GM19397 (cell line): ENCODE results near the gene NDUFV3.
"Not testable (repeated sequence)": the region's sequence is repeated elsewhere in the genome, so short reads cannot be mapped to it uniquely, and the experiment has no call there.

ENCODE experiments used
- ATAC-seq: cut with Tn5 transposase; IDR thresholded peaks from one replicate; pipeline ENCODE4 v1.9.1; 2021; ENCODE audit warnings: mild to moderate bottlenecking, moderate library complexity; ENCODE audit not compliant: unreplicated experiment

NDUFV3 gene

GRCh38 chr21:42892931-42893755 lies at the start of gene NDUFV3:
Gene NDUFV3 (plus strand): TSS chr21:42893309. CDS start chr21:42893334, 25 bp downstream.
- ATAC-seq: peak; percentile 94

GRCh38 chr21:42844411-42845113 lies 48.5 kb upstream of the NDUFV3 start:
- ATAC-seq: no peak

GRCh38 chr21:42845296-42845965 lies 47.7 kb upstream of the NDUFV3 start:
- ATAC-seq: no peak

- ATAC-seq: no peak
These were observed 46.9 kb upstream of the NDUFV3 start for GRCh38 chr21:42846221-42846620.

- no peak for ATAC-seq
These were observed 45.9 kb upstream of the NDUFV3 start for GRCh38 chr21:42847051-42847707.

GRCh38 chr21:42847726-42848125 lies 45.4 kb upstream of the NDUFV3 start:
- no peak for ATAC-seq

- ATAC-seq: not testable (repeated sequence)
These were observed 44.8 kb upstream of the NDUFV3 start for GRCh38 chr21:42848144-42848931.

GRCh38 chr21:42848932-42849758 lies 44.0 kb upstream of the NDUFV3 start:
- no peak for ATAC-seq

- no peak for ATAC-seq
These were observed 43.2 kb upstream of the NDUFV3 start for GRCh38 chr21:42849759-42850412.

GRCh38 chr21:42850463-42850862 lies 42.6 kb upstream of the NDUFV3 start:
- ATAC-seq: no peak

GRCh38 chr21:42850866-42851391 lies 42.2 kb upstream of the NDUFV3 start:
- no peak for ATAC-seq

GRCh38 chr21:42851812-42852665 lies 41.1 kb upstream of the NDUFV3 start:
- no peak for ATAC-seq

GRCh38 chr21:42852925-42853570 lies 40.1 kb upstream of the NDUFV3 start:
- ATAC-seq: no peak

GRCh38 chr21:42853621-42854020 lies 39.5 kb upstream of the NDUFV3 start:
- no peak for ATAC-seq

- ATAC-seq: no peak
These were observed 38.7 kb upstream of the NDUFV3 start for GRCh38 chr21:42854246-42855010.

GRCh38 chr21:42855171-42855936 lies 37.8 kb upstream of the NDUFV3 start:
- ATAC-seq: no peak
